ENCODE measurements around the gene OPTC. TPM values are rescaled to one million over a fixed set of nuclear protein-coding genes. Genes with fewer than 3 reads are reported as not detected.
"Not testable (repeated sequence)": the region's sequence is repeated elsewhere in the genome, so short reads cannot be mapped to it uniquely, and the experiment has no call there.

The OPTC gene
- not detected in 2 replicates for total RNA-seq (ENCODE audit: low replicate concordance)
- long read RNA-seq: 0 reads

GRCh38 chr1:203493901-203494300 is at the start of gene OPTC:
Gene OPTC (plus strand): TSS chr1:203494153. CDS start chr1:203496006, 1,853 bp downstream.
- Mint-ChIP-seq H3K27ac (no peak within 1 kb of the TSS), H3K27me3 (peaks cover 14% of the 10 kb centered on the region), H3K4me3 (no peak within 1 kb of the TSS), H3K9me3 (no peaks in the 10 kb centered on the region), H3K4me1 (ENCODE audit: unreplicated experiment) (peaks cover 19% of the 10 kb centered on the region), H3K36me3 (no peaks in the 10 kb centered on the region)
- no peak for DNase-seq (ENCODE audit: extremely low spot score, unreplicated experiment)
- TF ChIP-seq, protein P1, sequence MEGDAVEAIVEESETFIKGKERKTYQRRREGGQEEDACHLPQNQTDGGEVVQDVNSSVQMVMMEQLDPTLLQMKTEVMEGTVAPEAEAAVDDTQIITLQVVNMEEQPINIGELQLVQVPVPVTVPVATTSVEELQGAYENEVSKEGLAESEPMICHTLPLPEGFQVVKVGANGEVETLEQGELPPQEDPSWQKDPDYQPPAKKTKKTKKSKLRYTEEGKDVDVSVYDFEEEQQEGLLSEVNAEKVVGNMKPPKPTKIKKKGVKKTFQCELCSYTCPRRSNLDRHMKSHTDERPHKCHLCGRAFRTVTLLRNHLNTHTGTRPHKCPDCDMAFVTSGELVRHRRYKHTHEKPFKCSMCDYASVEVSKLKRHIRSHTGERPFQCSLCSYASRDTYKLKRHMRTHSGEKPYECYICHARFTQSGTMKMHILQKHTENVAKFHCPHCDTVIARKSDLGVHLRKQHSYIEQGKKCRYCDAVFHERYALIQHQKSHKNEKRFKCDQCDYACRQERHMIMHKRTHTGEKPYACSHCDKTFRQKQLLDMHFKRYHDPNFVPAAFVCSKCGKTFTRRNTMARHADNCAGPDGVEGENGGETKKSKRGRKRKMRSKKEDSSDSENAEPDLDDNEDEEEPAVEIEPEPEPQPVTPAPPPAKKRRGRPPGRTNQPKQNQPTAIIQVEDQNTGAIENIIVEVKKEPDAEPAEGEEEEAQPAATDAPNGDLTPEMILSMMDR (conservative IDR thresholded peaks at IDR 0.05): no peak

DNA sequence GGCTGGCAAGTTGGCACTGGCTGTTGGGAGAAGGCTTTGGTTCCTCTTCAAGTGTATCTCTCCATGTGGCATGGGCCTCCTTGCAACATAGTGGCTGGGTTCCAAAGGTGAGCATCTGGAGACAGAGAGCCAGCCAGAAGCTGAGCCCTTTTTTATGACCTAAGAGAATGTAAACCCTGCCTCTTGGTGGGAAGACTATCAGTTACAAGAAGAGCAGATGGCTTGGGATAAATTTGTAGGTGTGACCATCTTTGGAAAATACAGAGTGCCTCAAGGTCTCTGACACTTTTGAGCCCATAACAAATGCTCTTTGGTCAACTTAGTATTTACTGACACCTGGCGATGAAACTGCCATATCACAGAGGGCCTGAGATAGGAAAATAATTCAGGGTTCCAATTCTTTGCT is 49.8 kb upstream of the OPTC start:
- Mint-ChIP-seq H3K4me1 (ENCODE audit: unreplicated experiment) (peaks cover 33% of the 10 kb centered on the region), H3K4me3 (no peak overlapping the region), H3K36me3 (no peaks in the 10 kb centered on the region), H3K27me3 (peaks cover 29% of the 10 kb centered on the region), H3K27ac (no peak overlapping the region), H3K9me3 (no peaks in the 10 kb centered on the region)
- TF ChIP-seq, protein P1 (conservative IDR thresholded peaks at IDR 0.05): no peak
- no peak for DNase-seq (ENCODE audit: extremely low spot score, unreplicated experiment)

DNA sequence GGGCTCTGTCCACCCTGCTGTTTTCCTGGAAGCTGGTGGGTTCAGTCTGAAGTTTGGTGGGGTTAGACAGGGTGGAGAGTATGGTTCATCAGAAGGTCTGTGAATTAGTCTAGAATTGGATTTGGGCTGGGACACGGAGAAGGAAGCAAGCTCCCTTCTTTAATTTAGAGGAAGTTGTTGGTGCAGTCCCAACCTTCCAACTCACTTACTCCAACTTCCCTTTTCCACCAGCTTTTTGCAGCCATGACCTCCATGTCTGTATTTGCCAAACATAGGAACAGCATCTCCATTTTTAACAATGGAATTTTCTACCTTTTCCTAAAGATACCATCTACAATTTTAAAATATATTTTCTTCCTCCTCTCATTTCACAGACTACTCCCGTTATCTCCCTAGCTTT is 46.8 kb upstream of the OPTC start:
- no peak for DNase-seq (ENCODE audit: extremely low spot score, unreplicated experiment)
- peaks cover 34% of the 10 kb centered on the region for H3K27me3 Mint-ChIP-seq
- TF ChIP-seq, protein P1 (conservative IDR thresholded peaks at IDR 0.05): no peak
- no peaks in the 10 kb centered on the region for H3K36me3 Mint-ChIP-seq
- no peak overlapping the region for H3K4me3 Mint-ChIP-seq
- no peak overlapping the region for H3K27ac Mint-ChIP-seq
- H3K4me1 Mint-ChIP-seq (ENCODE audit: unreplicated experiment): peaks cover 31% of the 10 kb centered on the region
- no peaks in the 10 kb centered on the region for H3K9me3 Mint-ChIP-seq

- H3K36me3 Mint-ChIP-seq; H3K9me3 Mint-ChIP-seq; H3K4me3 Mint-ChIP-seq; H3K27ac Mint-ChIP-seq; DNase-seq (ENCODE audit: extremely low spot score, unreplicated experiment): not testable (repeated sequence)
- H3K27me3 Mint-ChIP-seq: peaks cover 32% of the 10 kb centered on the region
- H3K4me1 Mint-ChIP-seq (ENCODE audit: unreplicated experiment): peaks cover 31% of the 10 kb centered on the region
Measured at GRCh38 chr1:203447598-203447997, 46.4 kb upstream of the OPTC start.

DNA sequence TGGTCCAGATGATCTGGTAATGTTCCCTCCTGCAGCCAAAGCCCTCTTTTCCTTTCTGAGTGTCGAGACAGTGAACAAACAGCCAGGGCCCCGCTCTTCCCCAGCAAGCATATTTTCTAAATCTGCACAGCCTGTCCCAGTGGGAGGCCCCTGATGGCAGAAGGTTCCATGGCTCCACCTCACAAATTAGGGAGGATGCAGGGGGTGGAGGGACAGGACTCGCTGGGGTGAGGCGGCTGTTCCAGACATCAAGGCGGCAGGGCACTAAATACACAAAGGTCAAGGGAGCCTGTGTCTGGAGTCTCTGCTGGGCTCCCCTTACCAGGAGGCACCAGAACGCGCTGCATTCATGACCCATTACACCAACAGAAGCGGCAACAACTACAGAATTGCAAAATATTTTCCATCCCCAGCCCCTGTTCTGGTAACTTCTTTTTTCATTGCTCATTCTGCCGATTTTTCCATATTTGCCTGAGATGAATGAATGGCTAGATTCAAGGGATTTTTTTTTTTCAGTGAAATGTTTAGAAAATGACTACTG is 45.4 kb upstream of the OPTC start:
- Mint-ChIP-seq H3K9me3 (no peaks in the 10 kb centered on the region), H3K4me3 (peak overlapping the region; percentile 38), H3K27me3 (peaks cover 27% of the 10 kb centered on the region), H3K4me1 (ENCODE audit: unreplicated experiment) (peaks cover 27% of the 10 kb centered on the region), H3K36me3 (no peaks in the 10 kb centered on the region), H3K27ac (no peak overlapping the region)
- TF ChIP-seq, protein P1 (conservative IDR thresholded peaks at IDR 0.05): no peak
- DNase-seq (ENCODE audit: extremely low spot score, unreplicated experiment): no peak

- TF ChIP-seq, protein P1 (conservative IDR thresholded peaks at IDR 0.05): no peak
- peaks cover 27% of the 10 kb centered on the region for H3K4me1 Mint-ChIP-seq (ENCODE audit: unreplicated experiment)
- no peak overlapping the region for H3K27ac Mint-ChIP-seq
- peaks cover 27% of the 10 kb centered on the region for H3K27me3 Mint-ChIP-seq
- H3K4me3 Mint-ChIP-seq: no peak overlapping the region
- no peaks in the 10 kb centered on the region for H3K9me3 Mint-ChIP-seq
- no peaks in the 10 kb centered on the region for H3K36me3 Mint-ChIP-seq
- DNase-seq (ENCODE audit: extremely low spot score, unreplicated experiment): no peak
Measured at GRCh38 chr1:203450001-203450400, 44.0 kb upstream of the OPTC start.
